Measurements from ENCODE around the gene PAGE4.

Gene PAGE4, protein sequence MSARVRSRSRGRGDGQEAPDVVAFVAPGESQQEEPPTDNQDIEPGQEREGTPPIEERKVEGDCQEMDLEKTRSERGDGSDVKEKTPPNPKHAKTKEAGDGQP

GRCh38 chrX:49829016-49829415 lies at the start of gene PAGE4:
PAGE4 (plus strand) TSS chrX:49829303; CDS start chrX:49830429, 1,126 bp downstream.
- no peak for DNase-seq

GRCh38 chrX:49784747-49785280 lies 44.3 kb upstream of the PAGE4 start:
- DNase-seq: no peak

DNA sequence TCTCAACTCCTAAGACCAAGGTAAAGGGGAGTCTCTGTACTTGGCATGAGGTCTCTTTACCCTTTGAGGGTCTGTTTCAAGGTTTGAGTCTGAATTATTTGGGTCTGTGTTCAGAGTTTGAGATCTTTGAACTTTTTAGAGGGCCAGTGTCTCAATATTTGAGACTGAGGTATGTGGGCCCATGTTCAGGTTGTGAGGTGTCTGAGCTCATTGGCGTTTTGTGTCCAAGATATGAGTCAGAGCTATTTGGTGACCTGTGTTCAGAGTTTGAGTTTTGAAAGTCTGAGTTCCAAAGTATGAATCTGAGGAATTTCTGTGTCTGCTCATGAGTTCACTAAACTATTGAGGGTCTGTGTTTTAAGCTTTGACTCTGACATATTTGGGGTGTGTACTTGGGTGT lies 36.7 kb upstream of the PAGE4 start:
- no peak for DNase-seq

DNA sequence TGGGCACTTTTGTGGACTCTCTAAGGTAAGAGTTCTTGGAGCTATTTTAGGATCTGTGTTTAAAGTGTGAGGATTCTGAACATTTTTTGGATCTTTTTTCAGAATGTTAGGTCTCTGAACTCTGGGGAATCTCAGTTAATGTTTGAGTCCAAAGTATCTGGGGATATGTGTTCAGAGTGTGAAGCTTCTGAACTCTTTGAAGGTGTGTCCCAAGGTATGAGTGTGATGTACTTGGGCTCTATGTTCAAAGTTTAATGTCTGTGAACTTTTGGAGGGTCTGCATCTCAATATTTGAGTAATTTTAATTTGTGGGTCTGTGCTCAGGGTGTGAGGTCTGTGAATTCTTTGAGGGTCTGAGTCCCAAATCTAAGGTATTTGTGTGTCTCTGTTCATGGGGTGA lies 35.4 kb upstream of the PAGE4 start:
- no peak for DNase-seq

DNA sequence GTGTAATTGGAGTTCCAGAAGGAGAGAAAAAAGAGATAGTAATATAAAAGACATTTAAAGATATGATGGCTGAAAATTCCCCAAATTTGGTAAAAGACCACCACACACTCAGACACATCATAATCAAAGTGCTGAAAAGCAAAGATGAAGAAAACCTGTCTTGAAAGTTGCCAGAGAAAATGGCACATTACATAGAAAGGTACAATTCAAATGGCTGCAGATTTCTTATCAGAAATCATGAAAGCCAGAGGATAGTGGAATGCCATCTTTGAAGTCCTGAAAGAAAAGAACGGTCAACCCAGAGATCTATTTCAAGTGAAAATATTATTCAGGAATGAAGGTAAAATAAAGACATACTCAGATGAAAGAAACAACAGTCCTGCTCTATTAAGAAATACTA lies 29.3 kb upstream of the PAGE4 start:
- DNase-seq: no peak

DNA sequence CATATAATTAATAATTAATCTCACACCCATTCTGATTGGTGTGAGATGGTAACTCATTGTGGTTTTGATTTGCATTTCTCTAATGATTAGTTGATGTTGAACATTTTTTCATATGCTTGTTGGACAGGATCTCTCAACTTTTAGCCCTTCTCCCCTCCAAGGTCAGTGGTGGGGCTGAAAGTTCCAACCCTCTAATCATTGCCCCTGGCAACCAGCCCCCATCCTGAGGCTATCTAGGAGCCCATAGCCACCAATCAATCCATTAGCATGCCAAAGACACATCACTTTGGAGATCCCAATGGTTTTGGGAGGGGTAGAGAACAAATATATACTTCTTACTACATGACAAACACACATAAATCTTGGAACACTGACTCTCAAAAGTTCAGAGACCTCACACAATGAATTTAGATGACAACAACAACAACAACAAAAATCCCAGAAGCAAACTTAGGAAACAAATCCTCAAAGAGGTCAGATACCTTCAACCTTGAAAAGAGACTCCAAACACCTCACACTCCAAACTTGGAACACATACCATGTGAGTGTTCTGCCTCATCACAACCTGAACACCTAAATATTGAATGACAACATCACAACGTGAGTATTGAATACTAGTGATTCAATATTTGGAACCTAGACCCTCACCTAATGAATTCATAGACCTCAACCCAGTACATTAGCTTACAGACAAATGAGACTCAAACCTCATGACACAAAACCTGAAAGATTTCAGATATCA lies 19.0 kb upstream of the PAGE4 start:
- no peak for DNase-seq

GRCh38 chrX:49812177-49812576 lies 16.9 kb upstream of the PAGE4 start:
- no peak for DNase-seq

DNA sequence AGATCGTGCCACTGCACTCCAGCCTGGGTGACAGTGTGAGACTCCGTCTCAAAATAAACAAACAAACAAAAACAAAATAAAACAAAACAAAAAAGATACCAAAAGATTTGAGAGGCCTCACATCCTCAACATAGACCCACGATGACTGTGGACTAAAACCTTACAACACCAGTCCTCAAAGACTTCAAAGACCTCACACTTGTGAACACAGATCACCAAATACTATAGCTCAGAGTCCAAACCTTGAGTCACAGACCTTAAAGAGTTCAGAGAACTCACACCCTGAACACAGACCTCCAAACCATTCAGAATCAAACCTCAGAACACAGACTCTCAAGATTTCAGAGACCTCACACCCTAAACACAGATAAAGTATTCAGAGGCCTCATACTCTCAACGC lies 12.7 kb upstream of the PAGE4 start:
- DNase-seq: no peak

GRCh38 chrX:49838374-49838773 lies 9.3 kb downstream of the PAGE4 start:
- no peak for DNase-seq

GRCh38 chrX:49840679-49841078 lies 11.6 kb downstream of the PAGE4 start:
- no peak for DNase-seq

DNA sequence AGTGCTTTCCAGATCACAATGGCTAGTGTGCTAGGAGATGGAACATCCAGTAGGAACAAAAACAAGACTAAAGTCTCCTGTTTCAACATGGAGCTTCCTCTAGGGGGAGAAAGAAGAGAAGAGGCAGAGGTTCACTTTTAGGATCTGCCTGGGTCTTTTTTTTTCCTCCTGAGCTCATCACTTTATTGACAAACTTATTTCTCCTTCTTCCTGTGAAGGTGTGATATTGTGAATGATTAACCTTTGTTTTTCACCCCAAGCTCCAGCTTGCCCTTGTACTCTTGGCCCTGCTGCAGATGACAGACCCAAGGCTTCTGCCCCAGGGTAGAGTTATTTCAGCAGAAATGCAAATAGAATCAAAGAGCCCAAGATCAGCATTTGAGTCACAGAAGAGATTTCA lies 13.5 kb downstream of the PAGE4 start:
- no peak for DNase-seq

DNA sequence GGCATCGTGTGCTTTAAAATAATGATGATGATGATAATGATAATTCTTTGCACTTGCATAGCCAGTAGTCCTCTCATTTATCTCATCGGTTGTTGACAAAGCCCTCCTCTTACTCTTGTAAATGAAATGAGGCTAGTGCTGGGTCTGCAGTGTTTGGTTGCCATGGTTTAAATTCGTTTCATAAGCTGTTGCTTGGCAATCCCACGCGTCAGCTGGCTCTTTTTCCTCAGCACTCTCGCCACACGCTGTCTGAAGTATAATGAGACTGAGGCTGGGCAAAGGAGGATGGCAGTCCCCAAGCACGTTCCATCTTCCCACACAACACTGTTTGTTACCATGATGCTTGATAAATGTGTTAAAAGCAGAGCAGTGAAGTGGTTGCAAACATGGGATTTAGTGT lies 15.5 kb downstream of the PAGE4 start:
- no peak for DNase-seq

DNA sequence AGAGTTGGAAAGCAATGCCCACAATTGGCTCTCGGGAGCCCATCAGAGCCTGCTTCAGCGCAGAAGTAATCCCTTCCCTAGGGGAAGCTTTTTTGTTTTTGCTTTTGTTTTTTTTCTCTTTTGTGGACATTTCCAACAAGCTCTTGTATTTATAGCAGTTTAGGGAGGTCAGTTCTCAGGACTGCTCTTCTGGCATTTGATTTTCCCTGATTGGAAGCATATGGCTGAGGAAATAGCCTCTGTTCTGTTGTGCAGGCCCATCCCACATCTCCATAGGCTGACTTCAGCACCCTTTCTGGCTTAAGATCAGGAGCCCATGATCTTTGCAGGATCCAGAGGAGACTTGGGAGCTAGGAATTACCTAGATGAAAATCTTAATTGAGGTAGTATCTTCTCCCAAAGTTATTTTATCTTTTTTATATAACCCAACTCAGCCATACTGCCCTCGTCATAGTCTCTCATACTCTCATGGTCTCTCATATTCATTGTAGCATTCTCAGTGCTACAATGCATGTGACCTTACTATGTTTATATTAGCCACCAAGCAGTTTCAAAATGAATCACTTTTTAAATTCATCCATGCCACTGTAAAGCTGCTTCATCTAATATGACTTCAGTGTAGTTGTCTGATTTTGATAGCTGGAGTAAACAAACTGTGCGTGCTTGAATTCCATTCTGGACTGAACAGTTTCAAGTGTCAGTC lies 16.7 kb downstream of the PAGE4 start:
- no peak for DNase-seq

DNA sequence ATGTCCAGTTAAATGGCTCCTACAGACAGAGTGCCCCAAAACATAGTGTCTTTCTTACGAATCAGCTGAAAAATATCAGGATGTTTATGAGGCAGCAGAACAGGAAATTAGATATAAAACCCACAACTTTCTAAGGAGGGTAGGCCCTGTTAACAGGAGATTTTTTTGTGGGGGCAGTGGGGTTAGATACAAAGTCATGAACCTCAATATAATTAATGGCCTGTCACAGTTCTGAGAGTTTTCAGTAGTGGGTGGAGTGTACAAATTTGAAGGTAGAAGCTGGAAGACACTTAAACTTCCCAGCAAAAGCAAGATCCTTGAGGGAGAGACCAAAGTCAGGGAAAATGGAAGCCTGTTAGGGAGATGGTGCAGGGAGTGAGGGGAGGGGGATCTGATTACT lies 17.4 kb downstream of the PAGE4 start:
- DNase-seq: no peak

DNA sequence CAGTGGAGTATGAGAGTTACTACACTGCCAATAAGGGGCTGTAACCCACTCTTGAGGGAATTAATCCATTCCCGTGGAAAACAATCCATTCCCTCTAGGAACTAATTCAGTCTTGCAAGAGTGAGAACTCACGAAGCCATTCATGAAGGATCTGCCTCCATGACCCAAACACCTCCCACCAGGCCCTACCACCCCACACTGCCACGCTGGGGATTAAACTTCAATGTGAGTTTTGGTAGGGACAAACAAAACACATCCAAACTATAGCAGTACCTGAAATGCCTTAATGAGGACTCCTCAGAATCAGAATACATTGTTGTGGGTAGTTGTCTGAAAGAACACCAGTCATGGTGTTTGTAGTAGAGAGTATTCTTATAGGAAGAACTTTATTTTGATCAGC lies 19.2 kb downstream of the PAGE4 start:
- DNase-seq: no peak

DNA sequence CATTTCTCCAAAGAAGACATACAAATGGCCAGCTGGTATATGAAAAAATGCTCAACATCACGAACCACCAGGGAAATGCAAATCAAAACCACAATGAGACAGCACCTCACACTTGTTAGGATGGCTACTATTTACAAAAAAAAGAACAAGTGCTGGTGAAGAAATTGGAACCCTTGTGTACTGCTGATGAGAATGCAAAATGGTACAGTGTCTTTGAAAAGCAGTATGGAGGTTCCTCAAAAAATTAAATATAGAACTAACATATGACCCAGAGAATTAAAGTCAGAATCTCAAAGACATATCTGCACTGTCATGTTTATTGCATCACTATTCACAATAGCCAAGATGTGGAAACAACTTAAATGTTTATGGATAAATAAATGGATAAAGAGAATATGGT lies 20.9 kb downstream of the PAGE4 start:
- DNase-seq: no peak

DNA sequence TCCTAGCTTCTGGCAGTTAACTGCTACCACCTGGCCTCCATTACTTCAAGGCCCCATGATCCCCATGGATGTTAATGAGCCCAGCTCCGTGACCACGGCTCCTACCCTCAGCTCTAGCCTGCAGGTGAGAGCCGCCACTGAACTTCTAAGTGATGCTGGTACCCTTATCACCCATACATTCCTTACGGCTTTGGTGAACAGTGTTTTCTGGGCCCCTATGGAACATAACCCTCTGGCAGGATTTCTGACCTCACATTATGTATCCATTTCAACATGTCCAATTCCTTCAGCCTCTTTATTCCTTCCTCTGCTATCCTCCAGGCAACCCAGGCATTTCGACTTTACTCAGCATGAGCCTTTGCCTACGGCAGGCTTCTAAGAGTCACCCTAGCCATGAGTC lies 24.6 kb downstream of the PAGE4 start:
- no peak for DNase-seq

DNA sequence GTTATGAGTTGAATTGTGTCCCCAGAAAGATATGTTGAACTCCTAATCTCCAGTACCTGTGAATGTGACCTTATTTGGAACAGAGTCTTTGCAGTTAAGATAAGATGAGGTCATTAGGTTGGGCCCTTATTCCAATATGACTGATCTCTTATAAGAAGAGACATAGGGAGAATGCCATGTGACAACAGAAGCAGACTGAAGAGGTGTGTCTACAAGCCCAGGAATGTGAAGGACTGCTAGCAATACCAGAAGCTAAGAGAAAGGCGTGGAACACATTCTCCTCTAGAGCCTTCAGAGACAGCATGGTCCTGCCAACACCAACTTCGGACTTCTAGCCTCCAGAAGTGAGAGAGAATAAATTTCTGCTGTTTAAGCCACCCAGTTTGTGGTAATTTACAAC lies 27.7 kb downstream of the PAGE4 start:
- no peak for DNase-seq

GRCh38 chrX:49858341-49858740 lies 29.2 kb downstream of the PAGE4 start:
- DNase-seq: no peak

DNA sequence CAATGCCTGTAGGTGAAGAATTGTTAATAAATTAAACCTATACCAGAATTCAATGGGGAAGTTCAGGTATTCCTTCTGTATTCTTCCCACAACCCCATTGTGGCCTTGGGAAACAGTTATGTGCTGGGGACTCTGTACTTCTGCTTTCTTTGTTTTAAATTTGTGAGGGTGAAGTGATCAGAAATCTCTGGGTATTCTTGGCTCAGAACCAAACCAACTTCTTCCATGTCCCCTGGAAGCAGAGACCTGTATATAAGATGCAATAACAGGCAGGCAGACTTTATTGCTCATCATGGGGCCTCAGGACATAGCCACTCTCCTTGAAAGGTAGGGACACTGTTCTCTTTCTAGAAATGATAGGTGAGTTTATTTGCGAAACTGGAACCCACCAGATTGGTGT lies 30.4 kb downstream of the PAGE4 start:
- no peak for DNase-seq

- no peak for DNase-seq
Observed at GRCh38 chrX:49860867-49861535, 31.9 kb downstream of the PAGE4 start.

GRCh38 chrX:49862093-49862492 lies 33.0 kb downstream of the PAGE4 start:
- no peak for DNase-seq

- no peak for DNase-seq
Observed at GRCh38 chrX:49868739-49869138, 39.6 kb downstream of the PAGE4 start.

DNA sequence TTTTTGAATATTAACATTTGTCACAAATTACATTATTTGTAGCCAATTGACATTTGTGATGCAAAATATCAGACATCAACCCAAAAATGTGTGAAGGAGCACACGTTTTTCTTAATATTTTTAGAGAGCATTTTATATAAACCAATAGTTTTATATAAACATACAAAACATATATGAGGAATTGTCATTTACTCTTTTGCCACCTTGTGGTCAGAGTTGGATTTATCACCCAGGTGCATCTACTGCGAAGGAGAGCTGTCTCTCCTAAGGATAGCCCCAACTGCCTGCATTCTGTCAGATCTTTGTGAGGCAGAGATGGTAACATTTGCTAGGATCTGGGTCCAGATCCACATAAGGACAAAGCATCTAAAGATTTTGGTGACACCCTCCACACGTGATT lies 47.6 kb downstream of the PAGE4 start:
- no peak for DNase-seq

All from SIG-M5 (cell line).